Lower leg skin (tissue), 4 donors: ENCODE data around the gene FN3K. TPM values are rescaled to one million over a fixed set of nuclear protein-coding genes. Genes with fewer than 3 reads are reported as not detected.
"Not testable (repeated sequence)": the region's sequence is repeated elsewhere in the genome, so short reads cannot be mapped to it uniquely, and the experiment has no call there.

Experiments used
- DNase-seq, 2 donors: peaks; one replicate each; pipeline ENCODE4 v3.0.0-alpha.2; 2019; ENCODE audit warnings: low spot score in 2 of 2
- H3K4me3 ChIP-seq: fragments of 200-600 bp; sonication (generic); 2 replicates; pipeline ENCODE4 v1.5.1; 2017; ENCODE audit warnings: mild to moderate bottlenecking, low read depth; ENCODE audit not compliant: poor library complexity, severe bottlenecking
- POLR2A ChIP-seq, 2 donors: fragments of 450-650 bp; IDR thresholded peaks; one replicate each; pipeline ENCODE4 v1.6.1; 2016 to 2017; ENCODE audit warnings: antibody characterized with exemption in 2 of 2, mild to moderate bottlenecking in 1 of 2, moderate library complexity in 1 of 2
- WGBS, 2 donors: methylation state at CpG; one replicate each; pipeline ENCODE4 v1.1.5; 2018; 5-methylcytosine and 5-hydroxymethylcytosine counted together
- intact Hi-C: fragments of 100-400 bp; cut with DNase I; formaldehyde crosslinking; loops from one replicate; pipeline ENCODE4 v1.15.0; 2023; ENCODE audit warnings: low total_unique reads
- total RNA-seq, 4 donors: library from RNA; depleted of rRNA; stranded (reverse); fragments of >200 nt; gene quantifications; one replicate each; pipeline ENCODE4 v1.1.0, GENCODE V29; 2016
- TF ChIP-seq, protein P1 (sequence below), 3 donors: fragments of 450-650 bp; IDR thresholded peaks; one replicate each; pipeline ENCODE4 v1.5.1; 2016; ENCODE audit warnings: antibody characterized with exemption in 3 of 3, mild to moderate bottlenecking in 3 of 3, moderate library complexity in 2 of 3

The FN3K gene
- total RNA-seq, 4 donors from 2014 or later = 1.4 to 4.8 (median 3.3) TPM

DNA sequence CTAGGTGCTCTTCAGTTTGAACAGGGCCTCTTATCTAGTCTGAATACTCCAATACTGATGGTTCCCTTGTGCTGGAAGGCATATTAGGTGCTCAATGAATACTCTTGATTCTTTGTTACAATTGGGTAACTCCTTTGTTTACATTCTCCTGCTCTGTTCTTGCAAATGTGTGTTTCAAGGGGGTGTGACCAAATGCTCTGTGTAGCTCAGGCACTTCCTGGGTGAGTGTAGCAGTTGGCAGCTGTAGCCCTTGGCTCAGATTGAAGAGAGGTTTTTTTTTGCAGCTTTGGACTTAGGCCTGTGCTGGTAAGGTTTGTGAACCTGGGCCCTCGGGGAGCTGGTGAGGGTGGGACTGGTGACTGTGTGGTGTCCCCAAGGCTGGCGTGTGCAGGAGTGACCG lies 36.6 kb downstream of the FN3K start:
- no peak overlapping the region for H3K4me3 ChIP-seq
- no peak for DNase-seq
- intact Hi-C loops = loop anchor here (10.0 kb wide), 1 partner anchor 417 kb away; the partner anchor contains the start of gene TEX19
- TF ChIP-seq, protein P1, sequence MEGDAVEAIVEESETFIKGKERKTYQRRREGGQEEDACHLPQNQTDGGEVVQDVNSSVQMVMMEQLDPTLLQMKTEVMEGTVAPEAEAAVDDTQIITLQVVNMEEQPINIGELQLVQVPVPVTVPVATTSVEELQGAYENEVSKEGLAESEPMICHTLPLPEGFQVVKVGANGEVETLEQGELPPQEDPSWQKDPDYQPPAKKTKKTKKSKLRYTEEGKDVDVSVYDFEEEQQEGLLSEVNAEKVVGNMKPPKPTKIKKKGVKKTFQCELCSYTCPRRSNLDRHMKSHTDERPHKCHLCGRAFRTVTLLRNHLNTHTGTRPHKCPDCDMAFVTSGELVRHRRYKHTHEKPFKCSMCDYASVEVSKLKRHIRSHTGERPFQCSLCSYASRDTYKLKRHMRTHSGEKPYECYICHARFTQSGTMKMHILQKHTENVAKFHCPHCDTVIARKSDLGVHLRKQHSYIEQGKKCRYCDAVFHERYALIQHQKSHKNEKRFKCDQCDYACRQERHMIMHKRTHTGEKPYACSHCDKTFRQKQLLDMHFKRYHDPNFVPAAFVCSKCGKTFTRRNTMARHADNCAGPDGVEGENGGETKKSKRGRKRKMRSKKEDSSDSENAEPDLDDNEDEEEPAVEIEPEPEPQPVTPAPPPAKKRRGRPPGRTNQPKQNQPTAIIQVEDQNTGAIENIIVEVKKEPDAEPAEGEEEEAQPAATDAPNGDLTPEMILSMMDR (IDR thresholded peaks at IDR 0.05) = no peak
- no peak for TF ChIP-seq POLR2A (IDR thresholded peaks at IDR 0.05)
- WGBS, 2 donors = 66 to 72% methylated on average over 3 of the region's 3 CpGs

DNA sequence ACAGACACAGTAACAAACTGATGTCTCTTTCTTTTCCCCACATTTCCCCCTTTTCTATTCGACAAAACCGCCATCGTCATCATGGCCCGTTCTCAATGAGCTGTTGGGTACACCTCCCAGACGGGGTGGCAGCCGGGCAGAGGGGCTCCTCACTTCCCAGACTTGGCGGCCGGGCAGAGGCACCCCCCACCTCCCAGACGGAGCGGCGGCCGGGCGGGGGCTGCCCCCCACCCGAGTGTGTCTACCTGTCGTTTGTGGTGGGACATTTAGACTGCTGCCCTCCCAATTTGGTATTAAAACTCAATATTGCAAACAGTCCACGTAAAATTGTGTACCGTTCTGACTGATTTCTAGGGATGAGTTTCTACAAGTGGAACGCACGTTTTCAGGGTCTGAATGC lies 39.0 kb downstream of the FN3K start:
- not testable (repeated sequence) for DNase-seq, H3K4me3 ChIP-seq
- WGBS, 2 donors = 76 to 79% methylated on average over 19 of the region's 19 CpGs
- intact Hi-C loops = loop anchor here (10.0 kb wide), 1 partner anchor 420 kb away; the partner anchor contains the start of gene TEX19

DNA sequence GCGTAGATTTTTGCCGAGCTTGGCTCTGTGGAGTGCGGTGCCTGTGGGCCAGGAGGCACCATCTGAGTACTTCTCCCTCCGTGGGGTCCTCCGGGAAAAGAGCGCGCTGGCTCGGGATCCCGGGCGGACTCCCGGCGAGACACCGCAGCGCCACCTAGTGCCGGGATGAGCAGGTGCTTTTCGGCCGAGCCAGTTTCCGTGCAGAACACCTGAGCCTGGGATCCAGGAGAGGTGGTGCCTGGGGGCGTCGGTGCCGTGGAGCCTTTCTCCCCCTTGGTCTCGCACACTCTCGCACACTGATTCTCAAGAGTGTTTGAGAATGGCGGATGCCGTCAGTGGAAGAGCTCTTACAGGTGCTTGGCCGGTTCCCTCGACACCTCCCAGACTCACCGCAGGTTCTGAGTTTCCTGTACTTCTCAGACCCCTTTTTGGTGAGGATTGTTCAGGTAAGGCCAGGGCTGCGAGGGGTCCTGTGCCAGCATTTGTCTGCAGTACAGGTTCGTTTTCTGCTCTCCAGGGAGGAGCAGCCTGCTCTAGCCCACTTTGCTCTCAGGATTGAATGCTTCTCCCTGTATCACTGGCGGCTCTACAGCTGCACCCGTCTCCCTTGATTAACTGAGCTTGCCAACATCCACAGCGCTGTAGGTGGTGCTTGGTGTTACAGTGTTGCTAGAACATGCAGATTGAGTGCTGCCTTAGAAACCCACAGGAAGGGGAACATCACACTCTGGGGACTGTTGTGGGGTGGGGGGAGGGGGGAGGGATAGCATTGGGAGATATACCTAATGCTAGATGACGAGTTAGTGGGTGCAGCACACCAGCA lies 39.8 kb downstream of the FN3K start:
- TF ChIP-seq POLR2A (IDR thresholded peaks at IDR 0.05) = no peak
- TF ChIP-seq, protein P1 (IDR thresholded peaks at IDR 0.05) = peak in 1 of 3 donors; percentile 60
- intact Hi-C loops = loop anchor here (10.0 kb wide), 1 partner anchor 420 kb away; the partner anchor contains the start of gene TEX19
- H3K4me3 ChIP-seq = no peak overlapping the region
- WGBS, 2 donors = 32% methylated on average over 28 to 34 of the region's 34 CpGs
- no peak for DNase-seq

- 92 to 94% methylated on average over 13 of the region's 13 CpGs for WGBS, 2 donors
- DNase-seq = no peak
- TF ChIP-seq, protein P1 (IDR thresholded peaks at IDR 0.05) = no peak
- no peak for TF ChIP-seq POLR2A (IDR thresholded peaks at IDR 0.05)
- intact Hi-C loops = loop anchor here (10.0 kb wide), 1 partner anchor 422 kb away; the partner anchor contains the start of gene TEX19
- no peak overlapping the region for H3K4me3 ChIP-seq
These were observed 41.0 kb downstream of the FN3K start for GRCh38 chr17:82776454-82776853.

- DNase-seq, H3K4me3 ChIP-seq: not testable (repeated sequence)
- WGBS, 2 donors = 78 to 81% methylated on average over 21 of the region's 21 CpGs
- intact Hi-C loops = loop anchor here (10.0 kb wide), 1 partner anchor 423 kb away; the partner anchor contains the start of gene TEX19
These were observed 42.5 kb downstream of the FN3K start for GRCh38 chr17:82777778-82778375.

DNA sequence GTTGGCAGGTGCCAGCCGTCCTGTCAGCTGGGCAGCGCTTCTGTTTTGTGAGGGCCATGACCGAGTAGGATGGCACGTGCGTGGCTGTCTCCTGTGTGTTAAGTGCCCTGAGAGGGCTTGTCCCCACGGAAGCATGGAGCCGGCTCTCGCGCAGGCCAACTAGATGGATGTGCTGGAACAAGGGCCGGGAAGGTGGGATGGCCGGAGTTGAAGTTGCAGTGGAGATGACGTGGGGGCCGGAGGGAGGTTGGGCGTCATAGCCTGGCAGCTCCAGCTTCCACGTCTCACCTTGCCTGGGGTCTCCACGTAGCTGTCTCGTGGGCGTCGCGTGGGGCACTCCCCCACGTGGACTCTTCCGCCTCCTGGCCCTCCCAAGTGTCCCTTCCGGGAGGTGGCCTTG lies 44.1 kb downstream of the FN3K start:
- 94 to 96% methylated on average over 23 of the region's 23 CpGs for WGBS, 2 donors
- intact Hi-C loops = loop anchor here (10.0 kb wide), 1 partner anchor 425 kb away; the partner anchor contains the start of gene TEX19
- DNase-seq = no peak
- no peak overlapping the region for H3K4me3 ChIP-seq
- TF ChIP-seq, protein P1 (IDR thresholded peaks at IDR 0.05) = no peak
- no peak for TF ChIP-seq POLR2A (IDR thresholded peaks at IDR 0.05)
